MG63 (cell line): ENCODE data around the gene PARP4. TPM values are rescaled to one million over a fixed set of nuclear protein-coding genes. Genes with fewer than 3 reads are reported as not detected.
"Not testable (repeated sequence)": the region's sequence is repeated elsewhere in the genome, so short reads cannot be mapped to it uniquely, and the experiment has no call there.

Source experiments
- DNase-seq: peaks from one replicate; pipeline ENCODE4 v3.0.0-alpha.2; 2020
- H3K27me3 ChIP-seq: fragments of 250-450 bp; sonication (Bioruptor Pico); 2 replicates; pipeline ENCODE4 v1.5.1; 2020; ENCODE audit warnings: mild to moderate bottlenecking, moderate library complexity
- H3K36me3 ChIP-seq: fragments of 250-450 bp; sonication (Bioruptor Pico); 2 replicates; pipeline ENCODE4 v1.5.1; 2020; ENCODE audit warnings: mild to moderate bottlenecking, moderate library complexity
- H3K4me3 ChIP-seq: fragments of 250-450 bp; sonication (Bioruptor Pico); 2 replicates; pipeline ENCODE4 v1.5.1; 2020; ENCODE audit warnings: mild to moderate bottlenecking, moderate library complexity
- H3K9me3 ChIP-seq: fragments of 250-450 bp; sonication (Bioruptor Pico); 2 replicates; pipeline ENCODE4 v1.5.1; 2020; ENCODE audit warnings: mild to moderate bottlenecking, moderate library complexity
- total RNA-seq: library from RNA; depleted of rRNA; stranded (reverse); fragments of >200 nt; shearing (Covaris generic); gene quantifications from 2 replicates; pipeline ENCODE4 v1.2.3, GENCODE V29; 2014; ENCODE audit warnings: low replicate concordance

The PARP4 gene
- total RNA-seq, 1 experiment from 2014 or later: 25.8 TPM

DNA sequence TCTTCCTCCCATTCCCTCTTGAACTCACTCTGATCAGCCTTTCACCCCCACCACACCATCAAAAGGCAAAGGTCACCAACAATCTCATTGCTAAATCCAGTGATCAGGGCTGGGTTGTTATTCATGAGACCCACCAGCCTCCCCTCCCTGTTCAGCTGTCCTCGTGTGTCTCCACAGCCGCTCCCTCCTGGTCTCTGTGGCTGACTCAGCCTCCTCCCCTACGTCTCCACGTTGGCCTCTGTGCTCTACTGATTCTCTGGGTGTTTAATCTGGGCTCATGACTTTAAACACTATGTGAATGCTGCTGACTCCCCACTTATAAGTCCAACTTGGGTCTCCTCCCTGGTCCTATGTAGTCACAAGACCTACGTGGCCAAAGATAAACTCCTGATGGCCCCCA, 38.9 kb downstream of the PARP4 start:
- H3K4me3 ChIP-seq: no peak overlapping the region
- H3K27me3 ChIP-seq: no peaks in the 10 kb centered on the region
- H3K36me3 ChIP-seq: peaks cover 47% of the 10 kb centered on the region
- no peak for DNase-seq
- H3K9me3 ChIP-seq: no peaks in the 10 kb centered on the region

DNA sequence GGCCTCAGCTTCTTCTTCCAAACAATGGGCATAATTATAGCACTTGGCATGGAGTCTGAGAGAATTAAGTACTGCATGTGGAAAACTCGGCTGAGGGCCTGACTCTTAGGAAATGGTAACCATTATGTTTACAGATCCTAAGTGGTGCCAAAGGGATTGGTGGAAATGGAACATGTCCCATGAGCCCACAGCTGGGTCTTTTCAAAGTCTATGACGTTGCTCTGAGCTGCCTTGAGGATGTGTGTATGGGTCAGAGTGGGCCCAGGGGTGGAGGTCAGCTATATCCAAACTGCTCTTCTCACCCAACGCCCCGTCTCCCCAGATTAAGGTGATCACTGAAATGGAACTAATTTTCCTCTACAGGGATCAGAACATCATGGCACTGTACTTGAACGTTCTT, 40.4 kb downstream of the PARP4 start:
- peaks cover 40% of the 10 kb centered on the region for H3K36me3 ChIP-seq
- H3K4me3 ChIP-seq, H3K9me3 ChIP-seq, DNase-seq, H3K27me3 ChIP-seq: not testable (repeated sequence)

DNA sequence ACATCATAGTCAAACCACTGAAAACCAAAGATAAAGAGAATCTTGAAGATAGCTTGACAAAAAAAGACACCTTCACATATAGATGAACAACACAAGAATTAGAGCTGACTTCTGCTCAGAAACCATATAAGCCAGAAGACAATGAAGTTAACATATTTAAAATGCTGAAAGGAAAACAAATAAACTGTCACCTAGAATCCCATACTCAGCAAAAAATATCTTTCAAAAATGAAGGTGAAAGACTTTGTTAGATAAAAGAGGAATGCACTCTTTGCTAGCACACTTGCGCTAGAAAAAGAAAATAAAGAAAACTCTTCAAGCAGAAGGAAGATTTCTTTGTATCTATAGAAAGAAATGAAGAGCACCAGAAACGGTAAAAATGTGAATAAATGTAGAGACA, 49.5 kb downstream of the PARP4 start:
- Histone ChIP-seq H3K4me3 (no peak overlapping the region), H3K36me3 (peaks cover 55% of the 10 kb centered on the region), H3K27me3 (no peaks in the 10 kb centered on the region), H3K9me3 (no peaks in the 10 kb centered on the region)
- DNase-seq: no peak

DNA sequence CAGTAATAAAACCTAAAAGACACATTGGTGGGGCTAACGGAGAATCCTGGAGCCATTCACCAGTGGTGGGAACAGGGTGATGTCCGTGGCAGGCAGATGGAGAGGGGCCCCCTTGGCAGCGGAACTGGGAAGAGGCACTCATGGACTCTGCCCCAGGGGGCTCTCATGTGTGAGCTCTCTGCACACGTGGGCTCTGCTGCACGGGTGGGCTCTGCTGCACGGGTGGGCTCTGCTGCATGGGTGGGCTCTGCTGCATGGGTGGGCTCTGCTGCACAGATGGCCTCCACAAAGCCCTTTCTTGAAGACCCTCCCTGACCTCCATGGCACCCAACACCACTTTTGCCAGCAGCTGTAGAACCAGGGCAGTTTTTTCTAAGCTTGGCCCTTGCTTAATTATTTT, 52.3 kb downstream of the PARP4 start:
- H3K9me3 ChIP-seq: no peaks in the 10 kb centered on the region
- H3K4me3 ChIP-seq: no peak overlapping the region
- no peak for DNase-seq
- H3K36me3 ChIP-seq: peaks cover 52% of the 10 kb centered on the region
- no peaks in the 10 kb centered on the region for H3K27me3 ChIP-seq

DNA sequence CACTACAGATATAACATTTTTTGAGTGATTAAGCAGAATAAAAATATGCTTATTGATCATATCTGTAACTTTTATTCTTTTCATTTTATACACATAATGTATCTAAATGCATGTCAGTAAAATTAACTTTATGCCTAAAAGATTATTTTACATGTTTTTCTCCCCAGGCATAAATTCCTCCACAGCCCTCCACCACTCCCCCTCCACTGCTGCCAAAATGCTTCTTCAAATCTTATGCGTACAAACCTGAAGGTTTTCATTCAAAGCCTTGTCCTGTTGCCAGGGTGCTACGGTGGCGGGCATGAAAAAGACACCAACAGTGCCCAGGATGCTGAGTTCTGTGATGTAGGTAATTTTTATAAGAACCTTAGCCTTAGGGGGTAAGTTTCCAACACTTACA, 52.9 kb downstream of the PARP4 start:
- Histone ChIP-seq H3K27me3 (no peaks in the 10 kb centered on the region), H3K36me3 (peaks cover 54% of the 10 kb centered on the region), H3K9me3 (no peaks in the 10 kb centered on the region), H3K4me3 (no peak overlapping the region)
- no peak for DNase-seq

DNA sequence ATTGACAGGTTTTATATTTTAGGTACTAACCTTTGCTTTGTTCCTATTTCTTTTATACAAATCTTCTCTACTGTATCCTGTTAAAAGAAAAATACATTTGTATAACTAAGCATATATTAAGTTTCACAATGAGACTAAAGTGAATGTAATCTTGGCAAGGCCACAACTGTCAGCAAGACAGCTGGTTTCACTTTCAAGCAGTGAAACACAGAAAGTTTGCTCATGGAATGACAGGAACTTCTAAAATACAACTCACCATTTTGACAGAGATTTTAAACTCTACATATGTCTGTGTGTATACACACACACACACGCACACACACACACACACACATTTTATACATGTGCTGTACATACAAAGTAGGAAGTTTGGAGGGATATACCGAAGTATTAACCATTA, 53.3 kb downstream of the PARP4 start:
- no peaks in the 10 kb centered on the region for H3K27me3 ChIP-seq
- peak; percentile 11 for DNase-seq
- H3K9me3 ChIP-seq: no peaks in the 10 kb centered on the region
- H3K4me3 ChIP-seq: no peak overlapping the region
- H3K36me3 ChIP-seq: peaks cover 57% of the 10 kb centered on the region

DNA sequence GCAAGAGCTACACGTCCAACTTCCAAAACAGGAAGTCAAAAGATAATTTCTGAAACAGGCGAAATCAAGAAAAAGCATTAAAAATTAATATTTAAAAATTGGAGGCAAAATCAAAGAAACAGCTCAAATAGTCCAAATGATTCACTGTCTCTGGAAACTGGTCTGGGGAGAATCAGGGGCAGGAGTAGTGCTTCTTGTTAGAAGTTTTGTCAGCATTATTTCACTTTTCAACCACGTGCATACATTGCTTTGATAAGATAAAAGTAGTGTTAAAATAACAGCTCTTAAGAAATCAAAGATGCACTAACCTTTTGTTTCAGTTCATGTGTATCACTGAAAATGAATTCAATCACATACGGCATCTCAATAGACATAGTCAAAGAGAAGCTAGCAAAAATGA, 53.8 kb downstream of the PARP4 start:
- Histone ChIP-seq H3K9me3 (no peaks in the 10 kb centered on the region), H3K4me3 (no peak overlapping the region), H3K27me3 (no peaks in the 10 kb centered on the region), H3K36me3 (peaks cover 60% of the 10 kb centered on the region)
- DNase-seq: no peak

DNA sequence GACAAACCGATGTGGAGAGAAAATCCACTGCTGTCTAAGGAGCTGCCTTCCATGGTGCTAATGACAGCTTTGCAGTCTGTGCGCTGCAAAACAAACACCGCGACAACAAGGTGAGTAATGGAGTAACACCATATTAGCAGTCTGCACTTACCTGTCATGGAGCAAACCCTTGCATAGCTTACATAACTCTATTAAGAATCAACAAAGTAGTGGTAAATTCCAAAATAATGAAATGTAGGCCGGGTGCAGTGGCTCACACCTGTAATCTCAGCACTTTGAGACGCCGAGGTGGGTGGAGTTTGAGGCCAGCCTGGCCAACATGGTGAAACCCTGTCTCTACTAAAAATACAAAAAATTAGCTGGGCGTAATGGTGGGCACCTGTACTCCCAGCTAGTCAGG, 56.2 kb downstream of the PARP4 start:
- Histone ChIP-seq H3K36me3 (peaks cover 63% of the 10 kb centered on the region), H3K27me3 (no peaks in the 10 kb centered on the region), H3K9me3 (no peaks in the 10 kb centered on the region), H3K4me3 (no peak overlapping the region)
- no peak for DNase-seq

DNA sequence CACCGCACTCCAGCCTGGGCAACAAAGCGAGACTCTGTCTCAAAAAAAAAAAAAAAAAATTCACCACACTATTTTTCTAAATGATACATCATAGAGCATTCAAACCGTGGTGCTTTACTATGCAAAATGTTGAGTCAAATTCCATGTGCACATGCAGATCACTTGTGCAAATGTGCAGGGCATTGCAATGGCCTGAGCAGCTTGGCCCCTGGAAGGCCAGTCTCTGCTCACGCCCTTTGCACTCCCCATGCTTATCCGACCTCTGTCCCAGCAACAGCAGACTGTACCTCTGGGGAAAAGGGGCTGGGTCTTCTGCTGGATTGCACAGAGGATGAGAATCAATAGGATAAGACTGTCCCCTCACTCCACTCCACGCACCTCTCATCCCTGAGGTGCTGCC, 58.5 kb downstream of the PARP4 start:
- Histone ChIP-seq H3K36me3 (peaks cover 50% of the 10 kb centered on the region), H3K4me3 (no peak overlapping the region), H3K9me3 (no peaks in the 10 kb centered on the region), H3K27me3 (no peaks in the 10 kb centered on the region)
- no peak for DNase-seq

DNA sequence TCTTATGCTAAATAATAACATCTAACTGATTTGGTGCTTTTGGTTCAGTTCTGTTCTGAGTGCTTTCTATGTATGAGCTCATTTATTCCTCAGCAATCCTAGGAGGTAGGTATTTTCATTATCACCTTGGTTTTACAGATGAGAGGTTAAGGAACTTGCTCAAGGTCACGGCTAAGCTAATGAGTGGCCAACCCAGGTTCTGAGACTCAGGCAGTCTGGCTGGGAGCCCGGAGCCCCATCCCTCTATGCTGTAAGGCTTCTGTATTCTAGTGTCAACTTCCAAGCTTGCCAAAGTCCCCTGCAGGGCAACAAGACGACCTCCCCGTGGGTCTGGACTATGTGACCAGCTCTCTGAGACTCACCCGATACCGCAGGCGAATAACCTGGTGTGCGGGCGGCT, 60.5 kb downstream of the PARP4 start:
- Histone ChIP-seq H3K27me3 (no peaks in the 10 kb centered on the region), H3K9me3 (no peaks in the 10 kb centered on the region), H3K36me3 (peaks cover 37% of the 10 kb centered on the region), H3K4me3 (no peak overlapping the region)
- DNase-seq: no peak

DNA sequence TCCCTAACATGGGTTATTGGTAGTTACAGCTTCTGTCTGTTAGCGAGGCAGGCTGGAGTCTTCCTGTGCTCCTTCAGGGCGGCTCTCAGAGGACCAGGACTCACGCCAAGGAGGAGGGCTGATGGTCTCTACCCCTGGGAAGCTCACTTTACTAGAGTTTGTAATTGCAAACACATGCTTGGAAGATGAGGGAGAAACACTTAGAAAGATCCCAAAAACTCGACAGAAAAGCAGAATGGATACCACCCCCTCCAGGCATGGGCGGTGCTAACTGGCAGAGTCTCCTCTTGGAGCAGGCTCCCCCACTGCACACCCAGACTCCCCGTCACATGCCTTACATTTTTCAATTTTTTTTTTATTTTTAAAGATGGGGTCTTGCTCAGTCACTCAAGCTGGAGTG, 62.0 kb downstream of the PARP4 start:
- Histone ChIP-seq H3K9me3 (no peaks in the 10 kb centered on the region), H3K27me3 (no peaks in the 10 kb centered on the region), H3K36me3 (peaks cover 35% of the 10 kb centered on the region), H3K4me3 (no peak overlapping the region)
- DNase-seq: no peak

DNA sequence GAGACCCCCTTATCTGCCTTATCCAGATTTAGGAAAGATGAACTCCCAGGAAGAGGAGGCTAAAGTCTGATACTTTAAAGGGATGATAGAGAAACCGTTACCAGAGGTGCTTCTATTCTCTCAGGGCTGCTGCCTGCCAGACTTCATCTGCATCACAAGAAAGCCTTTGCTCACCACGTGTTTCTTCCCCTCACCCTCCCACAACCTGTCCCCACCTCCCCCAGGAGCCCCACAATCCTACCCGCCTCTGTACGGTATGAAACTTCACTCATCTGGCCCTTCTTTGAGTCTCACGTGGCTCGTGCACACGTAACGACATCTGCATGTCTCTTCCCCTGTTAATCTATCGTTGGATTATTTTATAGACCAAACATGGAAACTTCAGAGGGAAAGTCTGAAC, 67.7 kb downstream of the PARP4 start:
- not testable (repeated sequence) for H3K4me3 ChIP-seq, DNase-seq, H3K9me3 ChIP-seq, H3K27me3 ChIP-seq
- peaks cover 13% of the 10 kb centered on the region for H3K36me3 ChIP-seq

DNA sequence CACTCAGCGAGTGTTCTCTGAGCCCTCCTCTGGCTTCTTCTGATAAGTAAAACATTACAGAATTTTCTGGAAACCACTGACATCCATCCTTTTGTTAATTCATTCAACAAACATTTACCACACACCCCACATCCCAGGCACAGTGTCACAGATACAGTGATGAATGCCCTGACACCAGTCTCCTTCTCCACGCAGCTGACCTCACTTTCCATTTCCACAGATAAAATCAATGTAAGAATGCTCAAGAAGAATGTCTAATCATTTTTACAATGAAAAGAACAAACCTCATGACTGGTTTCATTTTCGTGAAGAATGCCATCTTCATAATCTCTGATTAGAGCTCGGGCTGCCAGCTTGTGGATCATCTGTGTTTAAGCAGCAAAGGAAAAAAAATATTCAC, 69.2 kb downstream of the PARP4 start:
- DNase-seq: no peak
- peaks cover 16% of the 10 kb centered on the region for H3K36me3 ChIP-seq
- H3K27me3 ChIP-seq: no peaks in the 10 kb centered on the region
- no peak overlapping the region for H3K4me3 ChIP-seq
- no peaks in the 10 kb centered on the region for H3K9me3 ChIP-seq

DNA sequence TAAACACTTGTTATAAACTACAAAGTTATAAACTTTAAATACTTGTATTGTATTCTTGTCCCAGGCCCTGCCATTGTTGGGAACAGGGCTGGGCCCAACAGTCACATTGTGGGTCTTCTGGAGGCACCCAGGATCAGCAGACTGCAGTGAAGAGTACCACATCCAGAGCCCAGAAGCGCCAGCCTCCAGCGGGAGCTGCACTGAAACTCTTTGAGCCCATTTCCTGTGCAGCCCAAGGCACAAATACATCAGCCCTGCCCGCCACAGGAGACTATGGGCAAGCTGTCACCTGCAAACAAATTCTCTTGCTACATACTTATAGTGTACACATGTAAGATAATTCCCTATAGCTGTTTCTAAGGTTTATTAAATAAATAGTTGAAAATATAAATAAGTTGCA, 86.5 kb downstream of the PARP4 start:
- H3K36me3 ChIP-seq: peaks cover 19% of the 10 kb centered on the region
- not testable (repeated sequence) for H3K4me3 ChIP-seq, H3K27me3 ChIP-seq, H3K9me3 ChIP-seq, DNase-seq

DNA sequence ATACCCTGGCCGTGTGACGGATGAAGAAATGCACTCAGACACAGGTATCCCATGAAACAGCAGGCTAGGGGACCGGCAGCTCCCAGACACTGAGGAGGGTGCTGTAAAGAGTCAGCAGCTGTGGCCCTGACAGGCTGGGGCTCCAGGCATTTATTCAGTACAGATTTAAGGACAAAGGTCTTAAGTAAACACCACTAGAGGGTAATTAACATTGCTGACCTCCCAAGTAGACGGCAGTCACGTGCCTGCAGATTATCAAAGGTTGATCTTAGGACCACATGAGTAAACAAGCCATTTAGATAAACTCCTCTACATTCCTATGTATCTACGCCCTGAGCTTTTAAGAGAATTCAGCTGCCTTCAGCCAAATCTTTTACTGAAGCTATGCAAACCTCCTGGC, 92.9 kb downstream of the PARP4 start:
- DNase-seq, H3K9me3 ChIP-seq, H3K4me3 ChIP-seq, H3K27me3 ChIP-seq: not testable (repeated sequence)
- peaks cover 25% of the 10 kb centered on the region for H3K36me3 ChIP-seq

DNA sequence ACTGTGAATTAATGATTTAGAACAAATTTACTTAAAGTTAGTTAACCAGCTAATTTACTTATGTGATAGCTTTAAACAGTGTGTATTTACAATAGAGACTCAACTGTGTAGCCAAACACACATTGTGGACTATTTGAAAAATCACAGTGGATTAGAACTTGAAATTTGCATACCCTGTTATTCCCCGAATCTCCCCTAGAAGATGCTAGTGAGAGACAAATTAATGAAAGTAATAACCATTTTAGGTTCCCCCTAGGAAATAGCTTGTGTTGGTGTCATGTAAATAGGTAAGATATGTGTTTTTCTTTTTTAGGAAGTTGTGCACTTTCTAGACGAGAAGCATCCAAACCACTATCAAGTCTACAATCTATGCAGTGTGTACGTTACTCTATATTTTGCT, 104.7 kb downstream of the PARP4 start:
- DNase-seq: no peak
- no peaks in the 10 kb centered on the region for H3K36me3 ChIP-seq

DNA sequence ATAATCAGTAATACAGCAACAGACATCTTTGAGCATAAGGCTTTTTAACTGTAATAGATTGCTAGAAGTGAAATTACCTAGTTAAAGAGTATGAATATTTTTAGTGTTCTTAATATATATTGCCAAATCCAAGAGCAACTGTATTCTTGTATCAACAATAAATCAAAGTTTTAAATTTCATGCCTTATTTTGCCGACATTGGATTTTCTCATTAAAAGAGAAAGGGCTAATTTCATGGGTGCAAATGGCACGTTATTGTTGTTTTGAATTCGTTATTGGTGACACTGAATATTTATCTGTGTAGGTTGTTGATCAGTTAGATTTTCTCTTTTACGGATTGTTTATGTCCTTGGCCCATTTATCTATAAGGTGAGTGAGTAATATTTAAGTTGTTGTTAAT, 106.1 kb downstream of the PARP4 start:
- DNase-seq: no peak

More for the DNA sequence above, 104.7 kb downstream of the PARP4 start:
- Histone ChIP-seq H3K27me3 (peaks cover 2% of the 10 kb centered on the region), H3K4me3 (no peak overlapping the region), H3K9me3 (no peaks in the 10 kb centered on the region)

DNA sequence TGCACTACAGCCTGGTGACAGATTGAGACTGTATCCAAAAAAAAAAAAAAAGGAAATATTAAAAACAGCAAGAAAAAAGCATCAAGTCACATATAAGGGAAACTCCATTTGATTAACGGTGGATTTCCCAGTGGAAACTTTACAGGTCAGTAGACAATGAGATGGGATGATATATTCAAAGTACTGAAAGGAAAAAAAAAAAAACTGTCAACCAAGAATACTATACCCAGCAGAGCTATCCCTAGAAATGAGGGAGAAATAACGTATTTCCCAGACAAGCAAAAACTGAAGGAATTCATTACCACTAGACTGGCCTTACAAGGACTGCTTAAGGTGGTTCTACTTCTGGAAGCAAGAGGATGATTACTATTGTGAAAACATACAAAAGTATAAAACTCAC, 115.8 kb downstream of the PARP4 start:
- Histone ChIP-seq H3K27me3 (no peaks in the 10 kb centered on the region), H3K4me3 (no peak overlapping the region), H3K36me3 (no peaks in the 10 kb centered on the region), H3K9me3 (no peaks in the 10 kb centered on the region)
- no peak for DNase-seq

More for the DNA sequence above, 106.1 kb downstream of the PARP4 start:
- H3K27me3 ChIP-seq: peaks cover 2% of the 10 kb centered on the region
- no peak overlapping the region for H3K4me3 ChIP-seq
- no peaks in the 10 kb centered on the region for H3K9me3 ChIP-seq
- H3K36me3 ChIP-seq: no peaks in the 10 kb centered on the region

DNA sequence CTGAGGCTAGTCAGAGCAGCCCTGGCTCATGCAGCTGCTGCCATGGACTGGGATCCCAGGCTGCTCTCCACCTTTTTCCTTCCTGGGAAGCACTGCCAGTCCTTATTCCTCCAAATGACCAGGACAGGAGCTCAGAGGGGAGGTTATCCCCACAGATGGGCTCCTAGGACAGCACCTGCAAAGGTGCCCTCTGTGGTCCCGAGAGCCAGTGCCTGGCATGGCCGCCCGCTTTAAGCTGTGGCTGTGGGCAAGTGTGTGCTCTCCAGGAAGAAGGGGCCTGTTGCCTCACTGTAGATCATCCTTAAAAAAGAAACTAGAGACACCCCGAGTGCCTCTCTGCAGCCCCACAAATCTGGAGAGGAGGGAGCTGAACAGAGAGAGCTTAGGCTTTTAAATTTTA, 119.6 kb downstream of the PARP4 start:
- DNase-seq: no peak
- H3K4me3 ChIP-seq: no peak overlapping the region
- no peaks in the 10 kb centered on the region for H3K27me3 ChIP-seq
- no peaks in the 10 kb centered on the region for H3K9me3 ChIP-seq
- no peaks in the 10 kb centered on the region for H3K36me3 ChIP-seq
